GM10248 (cell line): ENCODE data around the gene PLCXD1.
"Not testable (repeated sequence)": the region's sequence is repeated elsewhere in the genome, so short reads cannot be mapped to it uniquely, and the experiment has no call there.

Experiments used
- CTCF ChIA-PET: fragments of 300-600 bp; sonication (Branson Sonifier 250); formaldehyde crosslinking; extraction: SDS; loops from one replicate; lab custom pipeline; 2021; ENCODE audit warnings: antibody characterized with exemption; lab: Yijun Ruan, JAX
- POLR2A ChIA-PET: fragments of 350-650 bp; sonication (Branson Sonifier 250); formaldehyde crosslinking; extraction: SDS; loops from one replicate; lab custom pipeline; 2020; ENCODE audit warnings: antibody characterized with exemption; lab: Yijun Ruan, JAX
- DNase-seq: peaks from one replicate; pipeline ENCODE4 v3.0.0; 2012; ENCODE audit errors: extremely low spot score
- CTCF ChIP-seq: IDR thresholded peaks from 2 replicates; pipeline ENCODE4 v1.5.1; 2012; ENCODE audit warnings: mild to moderate bottlenecking, low read depth; ENCODE audit errors: extremely low read depth, missing control alignments, control extremely low read depth

PLCXD1 gene

GRCh38 chrX:349702-350101 lies 68.5 kb downstream of the PLCXD1 start:
- DNase-seq: no peak
- no peak for TF ChIP-seq CTCF
- ChIA-PET POLR2A (no interaction called here), CTCF (no interaction called here)

- no peak for DNase-seq
- POLR2A ChIA-PET: no interaction called here
- CTCF ChIA-PET: no interaction called here
Observed at GRCh38 chrX:350148-350533, 69.0 kb downstream of the PLCXD1 start.

DNA sequence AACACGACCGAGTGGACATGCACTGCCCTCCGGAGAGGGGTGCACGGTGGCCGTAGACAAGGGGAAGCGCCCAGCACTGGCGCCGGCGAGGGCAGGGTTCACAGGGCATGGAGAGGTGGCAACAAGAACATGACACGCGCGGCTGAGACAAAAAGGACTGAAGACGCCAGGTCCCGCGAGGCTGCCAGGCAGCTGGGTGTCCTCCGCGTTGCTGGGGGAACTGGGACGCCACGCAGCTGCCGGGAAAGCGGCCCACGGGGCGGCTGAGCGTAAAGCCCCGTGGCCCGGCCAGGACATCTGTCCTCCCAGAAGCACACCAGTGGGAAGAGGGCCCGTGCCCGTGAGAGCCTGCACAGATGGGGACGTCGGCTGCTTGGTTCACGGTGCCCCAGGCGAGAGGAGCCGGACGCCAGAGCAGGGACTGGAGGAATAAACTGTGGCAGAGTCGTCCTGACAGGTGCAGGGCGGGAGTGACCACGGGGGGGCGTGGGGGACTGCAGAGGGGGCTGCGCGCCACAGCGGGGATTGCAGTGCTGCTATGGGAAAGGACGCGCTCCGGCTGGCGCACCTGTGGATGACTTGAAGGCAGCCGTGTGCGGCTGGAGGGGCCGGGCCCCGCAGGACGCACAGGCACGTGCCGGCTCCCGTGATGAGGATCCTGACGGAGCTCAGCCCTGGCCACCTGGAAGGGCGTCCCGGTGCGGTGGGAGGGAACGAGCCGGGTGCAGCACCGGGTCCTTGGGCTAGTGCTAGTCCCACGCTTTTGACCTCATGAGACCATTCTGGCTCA lies 69.5 kb downstream of the PLCXD1 start:
- POLR2A ChIA-PET: no interaction called here
- CTCF ChIA-PET: no interaction called here
- no peak for DNase-seq
- no peak for TF ChIP-seq CTCF

More at GRCh38 chrX:350148-350533, 69.0 kb downstream of the PLCXD1 start:
- no peak for TF ChIP-seq CTCF

DNA sequence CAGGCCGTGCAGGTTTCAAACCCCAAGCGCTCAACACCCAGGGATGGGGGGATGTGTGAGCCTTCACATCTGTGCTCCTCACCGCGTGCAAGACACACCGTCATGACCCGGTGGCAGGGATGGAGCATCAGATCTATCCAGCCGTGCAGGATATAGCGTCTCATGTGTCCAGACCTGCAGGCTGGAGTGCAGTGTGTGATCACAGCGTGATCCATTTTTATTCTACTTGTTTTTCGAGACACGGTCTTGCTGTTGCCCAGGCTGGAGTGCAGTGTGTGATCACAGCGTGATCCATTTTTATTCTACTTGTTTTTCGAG lies 70.1 kb downstream of the PLCXD1 start:
- CTCF ChIA-PET, POLR2A ChIA-PET, DNase-seq: not testable (repeated sequence)

GRCh38 chrX:351736-352135 lies 70.6 kb downstream of the PLCXD1 start:
- TF ChIP-seq CTCF: no peak
- DNase-seq: no peak
- ChIA-PET CTCF (no interaction called here), POLR2A (no interaction called here)

DNA sequence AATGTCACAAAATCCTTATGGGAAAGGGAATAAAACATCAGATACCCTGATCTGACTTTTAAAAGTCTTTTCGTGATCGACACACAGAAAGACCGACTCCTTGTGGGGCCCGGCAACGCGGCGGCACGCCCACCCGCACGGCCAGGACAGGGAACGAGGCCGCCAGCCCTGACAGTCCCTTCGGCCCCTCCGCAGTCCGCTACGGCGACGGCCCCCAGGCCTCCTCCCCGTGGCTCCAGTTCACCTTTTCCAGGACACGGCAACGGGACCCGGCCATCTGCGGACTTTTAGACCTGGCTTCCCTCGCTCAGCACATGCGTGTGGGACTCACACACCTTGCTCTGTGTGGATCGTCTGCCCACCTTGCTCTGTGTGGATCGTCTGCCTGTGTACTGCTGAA lies 71.0 kb downstream of the PLCXD1 start:
- TF ChIP-seq CTCF: no peak
- POLR2A ChIA-PET: no interaction called here
- CTCF ChIA-PET: no interaction called here
- no peak for DNase-seq

DNA sequence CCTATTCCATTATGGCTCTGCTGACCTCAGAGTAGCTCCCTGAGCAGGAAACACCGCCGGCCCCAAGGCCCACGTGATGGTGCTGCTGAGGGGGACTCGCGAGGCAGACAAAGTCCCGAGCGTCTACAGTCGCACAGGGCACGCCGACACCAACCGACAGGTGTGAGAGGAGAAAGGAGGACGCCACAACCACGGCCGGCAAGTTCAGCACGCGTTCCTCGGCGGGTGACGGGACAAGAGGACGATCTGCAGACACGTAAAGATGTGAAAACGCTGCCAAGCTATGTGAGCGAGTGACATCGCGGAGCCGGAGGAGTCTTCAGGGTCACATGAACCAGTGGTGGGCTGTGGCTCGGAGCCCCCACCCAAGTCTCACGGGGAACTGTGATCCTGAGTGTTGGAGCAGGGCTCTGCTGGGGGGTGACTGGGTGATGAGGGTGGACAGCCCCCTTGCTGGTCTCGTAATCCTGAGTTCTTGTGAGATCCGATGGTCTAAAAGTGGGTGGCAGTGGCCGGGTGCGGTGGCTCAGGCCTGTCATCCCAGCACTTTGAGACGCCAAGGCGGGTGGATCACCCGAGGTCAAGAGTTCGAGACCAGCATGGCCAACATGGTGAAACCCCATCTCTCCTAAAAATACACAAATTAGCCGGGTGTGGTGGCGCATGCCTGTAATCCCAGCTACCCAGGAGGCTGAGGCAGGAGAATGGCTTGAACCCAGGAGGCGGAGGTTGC lies 71.6 kb downstream of the PLCXD1 start:
- DNase-seq: no peak
- TF ChIP-seq CTCF: no peak
- ChIA-PET POLR2A (no interaction called here), CTCF (no interaction called here)
